IPS-15b (cell line): ENCODE results near the gene PRKCA.

Experiments
- H3K27me3 ChIP-seq: one replicate; pipeline ENCODE4 v1.6.1; 2013; ENCODE audit warnings: low read length; ENCODE audit not compliant: control insufficient read depth, insufficient read depth
- H3K36me3 ChIP-seq: one replicate; pipeline ENCODE4 v1.6.1; 2013; ENCODE audit warnings: low read length; ENCODE audit not compliant: control insufficient read depth, insufficient read depth
- H3K4me1 ChIP-seq: one replicate; pipeline ENCODE4 v1.6.1; 2013; ENCODE audit warnings: mild to moderate bottlenecking, low read length; ENCODE audit not compliant: control insufficient read depth, insufficient read depth
- H3K4me3 ChIP-seq: one replicate; pipeline ENCODE4 v1.5.1; 2013; ENCODE audit warnings: low read depth, low read length
- H3K9ac ChIP-seq: one replicate; pipeline ENCODE4 v1.6.1; 2013; ENCODE audit warnings: low read depth, mild to moderate bottlenecking, low read length
- H3K9me3 ChIP-seq: one replicate; pipeline ENCODE4 v1.6.1; 2013; ENCODE audit warnings: mild to moderate bottlenecking, low read length; ENCODE audit not compliant: control insufficient read depth, insufficient read depth

Gene PRKCA

GRCh38 chr17:66841744-66842143 is 539.3 kb downstream of the PRKCA start:
- no peaks in the 10 kb centered on the region for H3K9me3 ChIP-seq
- peaks cover 3% of the 10 kb centered on the region for H3K27me3 ChIP-seq
- no peak overlapping the region for H3K4me3 ChIP-seq
- no peaks in the 10 kb centered on the region for H3K36me3 ChIP-seq
- H3K9ac ChIP-seq, result no peak overlapping the region
- no peaks in the 10 kb centered on the region for H3K4me1 ChIP-seq

GRCh38 chr17:66842505-66842904 is 540.1 kb downstream of the PRKCA start:
- Histone ChIP-seq H3K9me3 (no peaks in the 10 kb centered on the region), H3K27me3 (no peaks in the 10 kb centered on the region), H3K36me3 (no peaks in the 10 kb centered on the region), H3K4me3 (no peak overlapping the region), H3K9ac (no peak overlapping the region), H3K4me1 (no peaks in the 10 kb centered on the region)

GRCh38 chr17:66842959-66843358 is 540.5 kb downstream of the PRKCA start:
- no peaks in the 10 kb centered on the region for H3K36me3 ChIP-seq
- H3K9ac ChIP-seq, result no peak overlapping the region
- no peak overlapping the region for H3K4me3 ChIP-seq
- no peaks in the 10 kb centered on the region for H3K4me1 ChIP-seq
- H3K27me3 ChIP-seq, result no peaks in the 10 kb centered on the region
- no peaks in the 10 kb centered on the region for H3K9me3 ChIP-seq

- H3K27me3 ChIP-seq, result no peaks in the 10 kb centered on the region
- no peak overlapping the region for H3K4me3 ChIP-seq
- no peak overlapping the region for H3K9ac ChIP-seq
- no peaks in the 10 kb centered on the region for H3K36me3 ChIP-seq
- H3K9me3 ChIP-seq, result no peaks in the 10 kb centered on the region
- no peaks in the 10 kb centered on the region for H3K4me1 ChIP-seq
Observed at GRCh38 chr17:66843627-66844026, 541.2 kb downstream of the PRKCA start.

- no peaks in the 10 kb centered on the region for H3K27me3 ChIP-seq
- no peak overlapping the region for H3K4me3 ChIP-seq
- no peaks in the 10 kb centered on the region for H3K9me3 ChIP-seq
- no peaks in the 10 kb centered on the region for H3K36me3 ChIP-seq
- no peak overlapping the region for H3K9ac ChIP-seq
- no peaks in the 10 kb centered on the region for H3K4me1 ChIP-seq
Observed at GRCh38 chr17:66847704-66848103, 545.3 kb downstream of the PRKCA start.

- Histone ChIP-seq H3K4me3 (no peak overlapping the region), H3K36me3 (no peaks in the 10 kb centered on the region), H3K9ac (no peak overlapping the region)
Observed at GRCh38 chr17:66848496-66848895, 546.1 kb downstream of the PRKCA start.

GRCh38 chr17:66849032-66849655 is 546.7 kb downstream of the PRKCA start:
- Histone ChIP-seq H3K9ac (no peak overlapping the region), H3K4me3 (no peak overlapping the region), H3K9me3 (no peaks in the 10 kb centered on the region), H3K36me3 (no peaks in the 10 kb centered on the region), H3K4me1 (no peaks in the 10 kb centered on the region), H3K27me3 (no peaks in the 10 kb centered on the region)

More at GRCh38 chr17:66848496-66848895, 546.1 kb downstream of the PRKCA start:
- Histone ChIP-seq H3K4me1 (no peaks in the 10 kb centered on the region), H3K27me3 (no peaks in the 10 kb centered on the region), H3K9me3 (no peaks in the 10 kb centered on the region)

- Histone ChIP-seq H3K4me1 (no peaks in the 10 kb centered on the region), H3K27me3 (no peaks in the 10 kb centered on the region), H3K36me3 (no peaks in the 10 kb centered on the region), H3K4me3 (no peak overlapping the region), H3K9me3 (no peaks in the 10 kb centered on the region), H3K9ac (no peak overlapping the region)
Observed at GRCh38 chr17:66849851-66850580, 547.6 kb downstream of the PRKCA start.

GRCh38 chr17:66850692-66851091 is 548.3 kb downstream of the PRKCA start:
- no peak overlapping the region for H3K9ac ChIP-seq
- no peaks in the 10 kb centered on the region for H3K27me3 ChIP-seq
- H3K4me1 ChIP-seq, result no peaks in the 10 kb centered on the region
- no peaks in the 10 kb centered on the region for H3K36me3 ChIP-seq
- no peaks in the 10 kb centered on the region for H3K9me3 ChIP-seq
- no peak overlapping the region for H3K4me3 ChIP-seq

- H3K4me1 ChIP-seq, result no peaks in the 10 kb centered on the region
- H3K27me3 ChIP-seq, result no peaks in the 10 kb centered on the region
- no peaks in the 10 kb centered on the region for H3K9me3 ChIP-seq
- no peak overlapping the region for H3K9ac ChIP-seq
- H3K36me3 ChIP-seq, result no peaks in the 10 kb centered on the region
- H3K4me3 ChIP-seq, result no peak overlapping the region
Observed at GRCh38 chr17:66855204-66855603, 552.8 kb downstream of the PRKCA start.

GRCh38 chr17:66858226-66859083 is 556.0 kb downstream of the PRKCA start:
- Histone ChIP-seq H3K36me3 (no peaks in the 10 kb centered on the region), H3K4me1 (no peaks in the 10 kb centered on the region), H3K9me3 (no peaks in the 10 kb centered on the region), H3K27me3 (no peaks in the 10 kb centered on the region), H3K4me3 (no peak overlapping the region), H3K9ac (no peak overlapping the region)
